ENCODE measurements around the gene FEM1B. TPM values are rescaled to one million over a fixed set of nuclear protein-coding genes. Genes with fewer than 3 reads are reported as not detected.
"Not testable (repeated sequence)": the region's sequence is repeated elsewhere in the genome, so short reads cannot be mapped to it uniquely, and the experiment has no call there.

Gene FEM1B
- total and polyA plus RNA-seq, 2 donors (not counting 1 experiment from before 2014, with no cell fraction given): 38.2 to 48.4 TPM

DNA sequence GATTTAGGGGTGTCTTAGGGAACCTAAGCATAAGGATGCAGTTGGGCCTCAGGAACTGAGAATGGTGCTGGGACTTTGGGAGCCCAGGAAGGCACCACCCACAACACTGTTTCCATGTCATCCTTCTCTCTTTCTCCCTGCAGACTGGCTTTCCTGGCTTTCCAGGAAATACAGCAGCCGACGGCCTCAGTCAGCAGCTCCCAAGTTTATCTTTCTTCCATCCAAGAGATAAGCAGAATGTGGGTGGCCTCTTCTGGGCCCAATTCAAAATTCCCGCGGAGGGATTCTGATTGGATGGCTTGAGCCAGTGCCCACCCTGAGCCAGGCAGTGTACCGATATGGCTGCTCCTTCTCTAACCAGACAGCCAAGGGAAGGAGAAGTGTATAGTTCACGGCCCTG, 43.5 kb upstream of the FEM1B start:
- no peaks in the 10 kb centered on the region for H3K27me3 ChIP-seq (ENCODE audit: control insufficient read depth, insufficient read depth, low read length)
- H3K4me1 ChIP-seq (ENCODE audit: control insufficient read depth, extremely low read depth, insufficient read depth, low read length): peaks cover 3% of the 10 kb centered on the region
- no peak overlapping the region for H3K9ac ChIP-seq (ENCODE audit: insufficient read depth, low read length)
- H3K79me2 ChIP-seq (ENCODE audit: control insufficient read depth, insufficient read depth, low read length): peaks cover 1% of the 10 kb centered on the region
- no peak overlapping the region for H3K4me3 ChIP-seq (replicated peaks in 1 of 4; ENCODE audit: control extremely low read depth in 1 of 4, insufficient read depth in 1 of 4, low read depth in 3 of 4, low read length in 4 of 4)
- H3K36me3 ChIP-seq (ENCODE audit: control insufficient read depth, insufficient read depth, low read length): no peaks in the 10 kb centered on the region
- H2AFZ ChIP-seq (ENCODE audit: low read length): no peak overlapping the region
- peak; percentile 2 to 30 for DNase-seq (ENCODE audit: low read depth in 2 of 2)
- TF ChIP-seq, protein P1, sequence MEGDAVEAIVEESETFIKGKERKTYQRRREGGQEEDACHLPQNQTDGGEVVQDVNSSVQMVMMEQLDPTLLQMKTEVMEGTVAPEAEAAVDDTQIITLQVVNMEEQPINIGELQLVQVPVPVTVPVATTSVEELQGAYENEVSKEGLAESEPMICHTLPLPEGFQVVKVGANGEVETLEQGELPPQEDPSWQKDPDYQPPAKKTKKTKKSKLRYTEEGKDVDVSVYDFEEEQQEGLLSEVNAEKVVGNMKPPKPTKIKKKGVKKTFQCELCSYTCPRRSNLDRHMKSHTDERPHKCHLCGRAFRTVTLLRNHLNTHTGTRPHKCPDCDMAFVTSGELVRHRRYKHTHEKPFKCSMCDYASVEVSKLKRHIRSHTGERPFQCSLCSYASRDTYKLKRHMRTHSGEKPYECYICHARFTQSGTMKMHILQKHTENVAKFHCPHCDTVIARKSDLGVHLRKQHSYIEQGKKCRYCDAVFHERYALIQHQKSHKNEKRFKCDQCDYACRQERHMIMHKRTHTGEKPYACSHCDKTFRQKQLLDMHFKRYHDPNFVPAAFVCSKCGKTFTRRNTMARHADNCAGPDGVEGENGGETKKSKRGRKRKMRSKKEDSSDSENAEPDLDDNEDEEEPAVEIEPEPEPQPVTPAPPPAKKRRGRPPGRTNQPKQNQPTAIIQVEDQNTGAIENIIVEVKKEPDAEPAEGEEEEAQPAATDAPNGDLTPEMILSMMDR (conservative IDR thresholded peaks at IDR 0.05 in 1 of 2, IDR thresholded peaks at IDR 0.05 in 1 of 2; ENCODE audit: low read depth in 1 of 2, low read length in 2 of 2): no peak
- TF ChIP-seq EZH2 (IDR thresholded peaks at IDR 0.05; ENCODE audit: low read length, missing control alignments): no peak
- no peaks in the 10 kb centered on the region for H4K20me1 ChIP-seq (ENCODE audit: control insufficient read depth, extremely low read depth, insufficient read depth, low read length)
- no peak overlapping the region for H3K4me2 ChIP-seq (ENCODE audit: extremely low read depth, insufficient read depth, low read length)
- H3K27ac ChIP-seq (ENCODE audit: insufficient read depth, low read length): no peak overlapping the region
- no peaks in the 10 kb centered on the region for H3K9me3 ChIP-seq (ENCODE audit: control insufficient read depth, insufficient read depth, low read depth, low read length)

DNA sequence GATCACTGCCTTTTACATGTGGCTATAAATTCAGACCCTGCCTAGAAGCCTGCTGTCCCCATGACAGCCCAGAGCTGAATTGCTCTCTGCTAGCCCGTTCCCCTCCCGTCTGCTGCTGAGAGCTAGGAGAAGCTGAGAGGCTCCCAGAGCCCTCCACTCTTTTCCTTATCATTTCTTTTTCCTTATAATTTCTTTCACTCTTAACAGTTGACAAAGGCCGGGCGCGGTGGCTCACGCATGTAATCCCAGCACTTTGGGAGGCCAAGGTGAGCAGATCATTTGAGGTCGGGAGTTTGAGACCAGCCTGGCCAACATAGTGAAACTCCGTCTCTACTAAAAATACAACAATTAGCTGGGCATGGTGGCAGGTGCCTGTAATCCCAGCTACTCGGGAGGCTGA, 43.0 kb upstream of the FEM1B start:
- H4K20me1 ChIP-seq (ENCODE audit: control insufficient read depth, extremely low read depth, insufficient read depth, low read length); H3K27me3 ChIP-seq (ENCODE audit: control insufficient read depth, insufficient read depth, low read length); H3K36me3 ChIP-seq (ENCODE audit: control insufficient read depth, insufficient read depth, low read length); H3K27ac ChIP-seq (ENCODE audit: insufficient read depth, low read length); H3K4me2 ChIP-seq (ENCODE audit: extremely low read depth, insufficient read depth, low read length); H3K4me1 ChIP-seq (ENCODE audit: control insufficient read depth, extremely low read depth, insufficient read depth, low read length); H3K79me2 ChIP-seq (ENCODE audit: control insufficient read depth, insufficient read depth, low read length); H3K9me3 ChIP-seq (ENCODE audit: control insufficient read depth, insufficient read depth, low read depth, low read length); H3K9ac ChIP-seq (ENCODE audit: insufficient read depth, low read length); H2AFZ ChIP-seq (ENCODE audit: low read length); H3K4me3 ChIP-seq (replicated peaks in 1 of 4; ENCODE audit: control extremely low read depth in 1 of 4, insufficient read depth in 1 of 4, low read depth in 3 of 4, low read length in 4 of 4); DNase-seq (ENCODE audit: low read depth in 2 of 2): not testable (repeated sequence)

DNA sequence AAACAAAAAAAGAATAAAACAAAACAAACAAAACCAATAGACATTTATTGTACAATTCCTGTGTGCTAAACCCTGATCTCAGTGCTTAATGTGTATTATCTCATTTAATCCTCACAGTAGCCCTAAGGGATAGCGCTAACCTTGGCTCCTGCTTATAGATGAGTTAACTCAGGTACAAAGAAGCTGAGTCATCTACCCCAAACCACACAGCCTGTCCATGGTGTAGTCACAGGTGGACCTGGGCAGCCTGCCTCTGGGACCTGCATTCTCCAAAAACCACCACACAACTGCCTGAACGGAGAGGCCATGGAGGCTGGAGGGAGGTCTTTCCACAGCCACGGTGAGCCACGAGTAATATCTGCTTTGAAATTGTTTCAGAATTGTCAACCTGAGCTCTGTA, 42.5 kb upstream of the FEM1B start:
- Histone ChIP-seq H3K4me2 (ENCODE audit: extremely low read depth, insufficient read depth, low read length) (no peak overlapping the region), H3K79me2 (ENCODE audit: control insufficient read depth, insufficient read depth, low read length) (no peaks in the 10 kb centered on the region), H3K9me3 (ENCODE audit: control insufficient read depth, insufficient read depth, low read depth, low read length) (no peaks in the 10 kb centered on the region), H3K9ac (ENCODE audit: insufficient read depth, low read length) (no peak overlapping the region), H3K4me1 (ENCODE audit: control insufficient read depth, extremely low read depth, insufficient read depth, low read length) (peaks cover 3% of the 10 kb centered on the region), H4K20me1 (ENCODE audit: control insufficient read depth, extremely low read depth, insufficient read depth, low read length) (no peaks in the 10 kb centered on the region), H3K27me3 (ENCODE audit: control insufficient read depth, insufficient read depth, low read length) (no peaks in the 10 kb centered on the region), H3K27ac (ENCODE audit: insufficient read depth, low read length) (no peak overlapping the region), H3K36me3 (ENCODE audit: control insufficient read depth, insufficient read depth, low read length) (no peaks in the 10 kb centered on the region), H3K4me3 (replicated peaks in 1 of 4; ENCODE audit: control extremely low read depth in 1 of 4, insufficient read depth in 1 of 4, low read depth in 3 of 4, low read length in 4 of 4) (no peak overlapping the region), H2AFZ (ENCODE audit: low read length) (no peak overlapping the region)
- no peak for TF ChIP-seq EZH2 (IDR thresholded peaks at IDR 0.05; ENCODE audit: low read length, missing control alignments)
- TF ChIP-seq, protein P1 (conservative IDR thresholded peaks at IDR 0.05 in 1 of 2, IDR thresholded peaks at IDR 0.05 in 1 of 2; ENCODE audit: low read depth in 1 of 2, low read length in 2 of 2): no peak
- no peak for DNase-seq (ENCODE audit: low read depth in 2 of 2)

Data from fibroblast of lung (primary cell).